Fibroblast of skin of right biceps (primary cell): ENCODE data around the gene CARNS1.
"Not testable (repeated sequence)": the region's sequence is repeated elsewhere in the genome, so short reads cannot be mapped to it uniquely, and the experiment has no call there.

ENCODE experiments used
- DNase-seq: peaks from one replicate; pipeline ENCODE4 v3.0.0-alpha.2; 2013

Gene CARNS1

DNA sequence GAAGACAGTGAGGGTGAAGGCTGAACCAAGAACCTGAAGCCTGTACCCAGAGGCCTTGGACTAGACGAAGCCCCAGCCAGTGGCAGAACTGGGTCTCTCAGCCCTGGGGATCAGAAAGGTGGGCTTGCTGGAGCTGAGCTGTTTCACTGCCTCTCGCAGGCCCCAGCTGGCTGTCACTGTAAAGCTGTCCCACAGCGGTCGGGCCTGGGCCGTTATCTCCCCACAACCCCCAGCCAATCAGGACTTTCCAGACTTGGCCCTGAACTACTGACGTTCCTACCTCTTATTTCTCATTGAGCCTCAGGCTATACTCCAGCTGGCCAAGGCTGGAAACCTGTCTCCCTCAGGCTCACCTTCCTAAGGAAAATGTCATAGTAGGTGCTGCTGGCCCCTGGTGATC is 17.9 kb upstream of the CARNS1 start:
- DNase-seq: no peak

DNA sequence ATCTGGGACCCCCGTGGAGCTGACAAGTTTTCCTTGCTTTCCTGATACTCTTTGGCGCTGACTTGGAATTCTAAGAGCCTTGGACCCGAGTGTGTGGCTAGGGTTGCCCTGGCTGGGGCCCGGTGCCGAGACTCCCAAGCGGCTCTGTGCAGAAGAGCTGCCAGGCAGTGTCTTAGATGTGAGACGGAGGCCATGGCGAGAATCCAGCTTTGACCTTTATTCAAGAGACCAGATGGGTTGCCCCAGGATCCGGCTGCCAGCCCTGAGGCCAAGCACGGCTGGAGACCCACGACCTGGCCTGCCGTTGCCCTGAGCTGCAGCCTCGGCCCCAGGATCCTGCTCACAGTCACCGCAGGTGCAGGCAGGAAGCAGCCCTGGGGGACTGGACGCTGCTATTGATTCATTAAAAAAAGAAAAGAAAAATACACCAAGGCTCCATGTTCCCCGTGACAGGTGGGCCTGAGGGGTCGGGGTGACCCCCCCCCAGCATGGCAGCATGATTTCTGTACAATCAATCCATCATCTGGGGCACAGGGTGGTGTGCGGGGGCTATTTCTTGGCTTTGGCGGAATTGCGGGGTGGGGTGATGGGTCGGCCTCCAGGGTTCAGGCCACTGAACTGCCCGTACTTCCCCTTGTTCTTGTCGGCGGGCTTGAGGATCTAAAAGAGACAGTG is 17.4 kb upstream of the CARNS1 start:
- no peak for DNase-seq

DNA sequence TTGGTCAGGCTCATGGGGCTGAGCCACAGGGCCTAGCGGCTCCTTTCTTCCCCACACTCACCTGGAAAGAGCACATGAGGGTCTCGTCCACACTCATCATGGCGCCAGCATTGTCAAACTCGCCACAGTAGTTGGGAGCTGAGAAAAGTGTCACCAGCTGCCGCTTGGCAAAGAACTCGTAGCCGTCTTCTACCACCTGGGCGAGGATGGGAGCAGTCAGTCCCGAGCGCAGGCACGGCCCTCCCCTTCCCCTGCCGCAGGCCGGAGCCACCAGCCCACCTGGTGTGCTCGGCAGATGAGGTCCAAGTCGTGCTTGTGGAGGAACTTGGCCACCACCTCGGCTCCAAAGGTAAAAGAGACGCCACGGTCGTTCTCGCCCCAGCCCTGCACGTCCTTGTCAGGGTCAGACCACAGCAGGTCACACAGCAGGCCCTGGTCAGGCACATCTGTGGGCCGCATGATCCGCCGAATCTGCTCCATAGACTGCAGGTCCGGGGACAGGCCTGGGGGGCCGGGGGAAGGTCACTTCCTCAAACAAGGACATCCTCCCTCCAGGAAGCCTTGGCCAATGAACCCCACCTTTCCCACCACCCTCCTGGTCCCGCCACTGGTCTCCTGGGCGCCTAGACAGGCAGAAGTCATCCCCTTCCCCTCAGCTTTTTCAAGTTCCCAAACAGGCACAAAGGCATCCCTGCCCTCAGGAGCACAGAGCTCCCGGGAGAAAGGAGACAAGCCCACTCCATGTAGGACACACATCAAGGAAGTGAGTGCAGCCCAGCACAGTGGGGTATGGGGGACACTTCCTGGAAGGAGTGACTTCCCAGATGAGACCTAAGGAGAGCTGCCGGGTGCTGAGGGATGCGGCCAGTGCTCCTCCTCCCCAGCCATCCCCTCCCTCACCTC is 16.6 kb upstream of the CARNS1 start:
- no peak for DNase-seq

DNA sequence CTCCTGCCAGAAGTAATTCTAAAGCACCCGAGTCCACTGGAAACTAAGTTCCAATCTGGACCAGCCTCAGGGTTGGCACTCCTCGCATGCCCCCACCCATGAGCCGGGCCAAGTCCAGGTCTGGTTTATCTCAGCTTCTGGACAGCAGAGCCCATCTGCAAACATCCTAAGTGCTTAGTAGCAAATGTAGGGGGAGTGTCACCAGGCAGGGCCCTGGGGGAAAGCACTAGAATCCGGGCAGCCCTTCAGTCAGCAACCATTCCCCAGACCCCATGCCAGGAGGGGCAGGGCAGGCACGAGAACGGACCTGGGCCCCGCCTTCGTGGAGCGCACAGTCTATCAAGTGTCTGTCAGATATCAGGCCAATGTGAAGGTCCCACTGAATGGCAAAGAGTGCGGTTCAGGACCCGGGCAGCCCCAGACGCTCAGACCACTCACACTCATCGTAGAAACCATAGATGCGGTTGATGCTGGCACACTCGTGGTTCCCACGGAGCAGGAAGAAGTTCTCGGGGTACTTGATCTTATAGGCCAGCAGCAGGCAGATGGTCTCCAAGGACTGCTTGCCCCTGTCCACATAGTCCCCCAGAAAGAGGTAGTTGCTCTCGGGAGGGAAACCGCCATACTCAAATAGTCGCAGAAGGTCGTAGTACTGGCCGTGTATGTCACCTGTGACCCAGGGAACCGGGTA is 15.1 kb upstream of the CARNS1 start:
- no peak for DNase-seq

DNA sequence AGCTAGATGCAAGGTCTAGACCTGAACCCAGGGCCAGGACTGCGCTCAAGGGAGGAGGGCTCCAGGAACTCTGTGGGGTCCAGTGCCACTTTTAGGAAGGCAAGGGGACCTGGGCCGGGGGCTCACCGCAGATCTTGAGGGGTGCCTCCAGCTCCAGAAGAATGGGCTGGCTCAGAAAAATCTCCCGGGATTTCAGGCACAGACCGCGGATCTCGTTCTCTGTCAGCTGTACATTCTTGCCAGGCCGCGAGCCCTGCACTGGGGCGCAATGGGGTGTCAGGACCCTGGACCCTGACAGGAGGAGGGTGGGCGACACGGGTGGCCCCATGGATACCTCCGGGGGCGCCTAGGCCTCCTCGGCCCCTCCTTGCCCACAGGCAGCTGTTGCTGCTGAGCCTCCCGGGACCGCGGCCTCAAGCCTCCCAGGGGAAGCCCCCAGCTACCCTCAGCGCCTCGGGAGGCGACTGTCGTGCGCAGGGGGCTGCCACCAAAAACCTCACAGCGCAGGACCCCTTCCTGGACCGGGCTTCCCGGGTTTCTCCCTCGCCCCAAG is 14.5 kb upstream of the CARNS1 start:
- DNase-seq: no peak

DNA sequence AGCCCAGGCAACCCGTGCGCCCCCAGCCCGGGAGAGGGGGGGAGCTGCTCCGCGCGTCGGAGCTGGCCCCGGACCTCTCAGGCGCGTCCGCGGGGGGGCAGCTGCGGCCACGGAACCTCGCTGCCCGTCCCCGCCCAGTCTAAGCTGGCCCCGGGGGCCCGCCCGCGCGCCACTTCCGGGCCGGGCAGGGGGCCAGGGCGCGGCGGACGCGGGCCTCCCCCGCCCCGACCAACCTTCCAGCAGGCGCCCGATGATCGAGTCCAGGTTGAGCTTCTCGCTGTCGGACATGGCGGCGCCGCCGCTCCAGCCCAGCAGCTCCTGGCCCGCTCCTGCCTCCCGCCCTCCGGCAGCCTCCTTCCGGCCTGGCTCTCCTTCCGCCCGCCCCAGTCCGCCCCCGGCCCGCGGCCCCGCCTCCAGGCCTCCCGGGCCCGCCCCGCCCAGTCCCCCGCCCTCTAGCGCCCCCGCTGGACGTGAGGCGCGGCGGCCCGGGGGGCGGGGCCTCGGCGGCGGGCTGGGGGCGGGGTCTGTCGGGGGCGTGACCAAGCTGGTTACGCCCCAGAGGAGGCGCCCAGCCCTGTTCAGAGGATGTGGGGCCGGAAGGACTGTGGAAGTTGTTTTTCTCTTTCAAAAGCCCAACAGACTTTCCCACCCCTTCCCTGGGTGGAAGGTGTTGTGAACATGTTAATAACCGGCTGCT is 13.8 kb upstream of the CARNS1 start, which contains the start of gene PPP1CA:
Gene PPP1CA, minus strand, starts transcription at position 364 of the 697 bp plus-strand sequence. Its CDS starts 76 bp downstream, at position 288.
- DNase-seq: peak; percentile 89

DNA sequence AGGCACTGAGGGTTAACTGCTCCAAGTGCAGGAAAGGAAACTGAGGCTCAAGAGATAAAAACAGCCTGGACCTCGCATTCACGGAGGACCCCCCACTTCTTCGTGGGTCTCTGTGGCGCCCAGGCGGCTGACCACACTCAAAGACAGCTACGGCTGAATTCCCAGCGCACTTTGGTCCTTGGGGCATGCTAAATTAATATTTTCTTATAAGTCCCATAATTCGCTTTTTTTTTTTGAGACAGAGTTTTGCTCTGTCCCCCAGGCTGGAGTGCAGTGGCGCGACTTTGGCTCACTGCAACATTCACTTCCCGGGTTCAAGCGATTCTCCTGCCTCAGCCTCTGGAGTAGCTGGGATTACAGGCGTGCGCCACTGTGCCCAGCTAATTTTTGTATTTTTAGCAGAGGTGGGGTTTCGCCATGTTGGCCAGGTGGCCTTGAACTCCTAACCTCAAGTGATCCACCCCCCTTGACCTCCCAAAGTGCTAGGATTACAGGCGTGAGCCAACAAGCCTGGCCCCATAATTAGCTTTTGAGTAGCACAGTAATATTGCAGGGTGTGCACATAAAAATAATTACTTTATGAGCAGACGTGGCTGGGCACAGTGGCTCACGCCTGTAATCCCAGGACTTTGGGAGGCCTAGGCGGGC is 13.2 kb upstream of the CARNS1 start:
- not testable (repeated sequence) for DNase-seq

DNA sequence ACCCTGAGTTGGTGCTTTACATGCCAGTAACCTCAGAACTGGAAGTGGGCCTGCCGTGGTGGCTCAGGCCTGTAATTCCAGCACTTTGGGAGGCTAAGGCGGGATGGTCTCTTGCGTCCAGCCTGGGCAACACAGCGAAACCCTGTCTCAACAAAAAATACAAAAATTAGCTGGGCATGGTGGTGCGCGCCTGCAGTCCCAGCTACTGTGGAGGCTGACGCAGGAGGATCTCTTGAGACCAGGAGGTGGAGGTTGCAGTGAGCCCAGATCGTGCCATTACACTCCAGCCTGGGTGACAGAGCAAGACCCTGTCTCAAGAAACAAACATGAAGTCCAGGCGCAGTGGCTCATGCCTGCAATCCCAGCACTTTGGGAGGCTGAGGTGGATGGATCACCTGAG is 12.4 kb upstream of the CARNS1 start:
- DNase-seq: not testable (repeated sequence)

DNA sequence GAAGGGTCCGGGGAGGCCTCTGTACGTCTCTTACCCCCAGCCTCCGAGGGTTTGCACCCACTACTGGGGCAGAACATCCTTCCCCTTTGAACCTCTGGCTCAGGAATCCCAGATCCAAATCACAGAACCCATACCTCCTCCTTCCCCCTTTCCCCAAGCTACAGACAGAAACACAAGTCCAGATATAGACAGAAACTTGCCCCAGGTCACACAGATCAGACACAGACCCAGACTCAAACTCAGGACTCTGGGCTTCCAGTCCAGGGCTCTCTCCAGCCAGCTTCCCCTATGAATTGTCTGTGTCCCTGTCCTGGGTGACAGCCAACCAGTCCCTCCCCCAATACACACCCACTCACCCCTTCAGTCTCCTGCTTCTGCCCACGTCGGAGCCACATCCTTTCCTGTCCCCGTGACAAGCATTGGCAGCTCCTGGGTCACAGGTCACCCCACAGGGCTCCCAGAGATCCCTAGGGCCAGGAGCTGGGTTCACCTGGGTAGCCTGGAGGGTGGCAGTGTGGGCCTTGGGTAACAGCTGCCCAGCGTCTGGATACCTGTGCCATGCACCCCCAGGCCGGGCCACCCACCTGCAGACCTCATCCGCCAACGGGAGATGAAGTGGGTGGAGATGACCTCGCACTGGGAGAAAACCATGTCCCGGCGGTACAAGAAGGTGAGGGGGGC is 10.8 kb upstream of the CARNS1 start:
- DNase-seq: no peak

DNA sequence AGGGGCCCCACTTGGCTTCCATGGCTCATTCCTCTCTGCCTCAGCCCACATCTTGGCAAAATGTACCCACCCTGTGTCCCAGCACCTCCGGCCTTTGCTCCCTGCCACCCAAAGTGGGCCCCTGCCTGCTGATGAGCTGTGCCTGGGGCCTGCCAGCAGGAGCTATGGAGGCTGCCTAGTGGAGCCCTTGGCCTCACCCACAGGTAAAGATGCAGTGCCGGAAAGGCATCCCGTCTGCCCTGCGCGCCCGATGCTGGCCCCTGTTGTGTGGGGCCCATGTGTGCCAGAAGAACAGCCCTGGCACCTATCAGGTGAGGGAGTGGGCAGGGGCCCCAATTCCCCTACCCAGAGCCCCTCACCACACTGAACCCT is 10.3 kb upstream of the CARNS1 start:
- no peak for DNase-seq

DNA sequence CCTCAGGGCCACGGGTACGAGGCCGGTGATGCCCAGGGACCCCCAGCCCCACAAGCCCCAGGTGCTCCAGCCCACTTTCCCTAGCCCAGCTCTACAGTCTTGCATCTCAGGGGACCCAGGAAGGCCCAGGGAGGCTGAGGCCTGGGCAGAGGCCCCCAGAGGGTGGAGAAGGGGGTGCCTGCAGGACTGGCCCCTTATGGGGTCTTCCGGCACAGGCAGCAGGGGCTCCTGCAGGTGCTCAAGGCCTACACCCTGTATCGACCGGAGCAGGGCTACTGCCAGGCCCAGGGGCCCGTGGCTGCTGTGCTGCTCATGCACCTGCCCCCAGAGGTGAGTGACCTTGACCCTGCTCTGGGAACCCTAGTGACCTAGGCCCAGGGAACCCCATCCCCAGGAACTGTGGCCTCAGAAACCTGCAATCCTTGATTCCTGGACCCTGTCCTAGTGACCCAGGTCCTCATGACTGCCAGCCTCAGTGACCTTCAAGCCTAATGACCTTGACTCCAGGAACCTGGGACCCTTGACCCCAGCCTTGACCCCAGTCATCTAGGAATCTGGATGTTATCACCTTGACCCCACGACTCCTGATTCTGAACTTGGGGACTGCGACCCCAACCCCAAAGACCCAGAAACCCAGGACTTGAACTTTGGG is 9.7 kb upstream of the CARNS1 start:
- DNase-seq: no peak

DNA sequence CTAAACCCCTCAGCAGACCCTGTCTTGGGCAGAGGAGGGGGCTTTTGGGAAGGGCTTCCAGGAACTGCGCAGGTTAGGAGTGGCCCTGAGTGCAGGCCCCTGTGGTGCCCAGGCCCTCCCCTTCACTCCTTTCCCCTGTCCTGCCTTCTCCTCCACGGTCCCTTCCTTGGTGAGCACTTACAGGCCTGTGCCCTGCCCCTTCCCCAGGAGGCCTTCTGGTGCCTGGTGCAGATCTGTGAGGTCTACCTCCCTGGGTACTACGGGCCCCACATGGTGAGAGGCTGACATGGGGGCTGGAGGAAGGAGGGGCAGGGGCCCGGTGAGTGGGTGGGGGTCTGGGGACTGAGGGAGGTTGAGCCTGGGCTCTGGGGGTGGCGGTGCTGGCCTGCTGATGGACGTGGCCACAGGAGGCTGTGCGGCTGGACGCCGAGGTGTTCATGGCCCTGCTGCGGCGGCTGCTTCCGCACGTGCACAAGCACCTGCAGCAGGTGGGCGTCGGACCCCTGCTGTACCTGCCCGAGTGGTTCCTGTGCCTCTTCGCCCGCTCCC is 9.0 kb upstream of the CARNS1 start:
- no peak for DNase-seq

DNA sequence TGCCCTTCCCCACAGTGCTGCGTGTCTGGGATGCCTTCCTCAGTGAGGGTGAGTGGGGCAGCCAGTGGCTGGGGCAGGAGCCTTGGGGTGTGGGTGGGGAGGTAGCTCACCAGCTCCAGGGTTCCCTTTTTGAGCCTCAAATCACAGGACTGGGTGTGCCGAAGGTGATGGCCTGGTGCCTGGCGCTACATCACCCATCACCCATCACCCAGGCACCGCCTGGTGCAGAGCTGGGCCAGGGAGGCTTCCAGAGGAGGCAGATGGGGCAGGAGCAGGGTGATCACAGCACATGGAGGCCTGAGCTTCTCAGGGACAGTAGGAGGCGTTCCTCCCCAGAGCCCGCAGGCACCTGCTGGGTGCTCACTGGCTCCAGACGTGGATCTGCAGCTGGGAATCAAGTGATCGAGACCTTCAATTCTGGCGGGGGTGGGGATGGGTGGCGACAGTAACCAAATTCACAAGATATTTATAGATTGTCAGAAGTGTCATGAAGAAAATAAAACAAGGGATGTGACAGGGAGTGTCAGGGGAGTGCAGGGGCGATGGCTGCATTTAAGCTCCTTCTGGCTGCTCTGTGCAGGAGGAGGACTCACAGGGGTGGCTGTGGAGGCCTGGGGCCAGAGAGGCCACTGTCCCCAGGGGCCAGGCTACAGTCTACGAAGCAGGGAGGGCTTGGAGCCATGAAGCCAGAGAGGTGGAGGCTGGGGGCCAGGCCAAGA is 8.3 kb upstream of the CARNS1 start:
- DNase-seq: no peak

DNA sequence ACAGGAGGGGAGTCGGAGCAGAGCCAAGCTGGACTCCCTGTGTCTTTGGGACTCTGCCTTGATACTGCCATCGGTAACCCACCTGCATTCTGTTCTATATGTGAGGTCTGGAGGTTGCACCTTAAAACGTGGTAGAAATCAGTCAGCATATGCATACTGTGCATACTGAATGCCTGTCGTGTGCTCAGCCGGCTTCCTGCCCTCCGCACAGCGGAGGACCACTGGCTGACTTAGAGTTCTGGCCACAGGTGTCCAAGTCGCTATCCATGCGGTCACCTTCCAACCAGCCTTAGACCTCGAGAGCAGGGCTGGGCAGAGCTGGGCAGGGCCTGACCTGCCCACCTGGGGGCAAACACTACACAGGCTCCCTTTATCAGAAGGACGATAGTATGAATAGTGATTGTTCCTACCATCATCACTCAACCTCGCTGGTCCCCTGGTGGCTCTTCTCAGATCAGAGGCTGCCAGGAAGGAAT is 7.8 kb upstream of the CARNS1 start:
- no peak for DNase-seq

DNA sequence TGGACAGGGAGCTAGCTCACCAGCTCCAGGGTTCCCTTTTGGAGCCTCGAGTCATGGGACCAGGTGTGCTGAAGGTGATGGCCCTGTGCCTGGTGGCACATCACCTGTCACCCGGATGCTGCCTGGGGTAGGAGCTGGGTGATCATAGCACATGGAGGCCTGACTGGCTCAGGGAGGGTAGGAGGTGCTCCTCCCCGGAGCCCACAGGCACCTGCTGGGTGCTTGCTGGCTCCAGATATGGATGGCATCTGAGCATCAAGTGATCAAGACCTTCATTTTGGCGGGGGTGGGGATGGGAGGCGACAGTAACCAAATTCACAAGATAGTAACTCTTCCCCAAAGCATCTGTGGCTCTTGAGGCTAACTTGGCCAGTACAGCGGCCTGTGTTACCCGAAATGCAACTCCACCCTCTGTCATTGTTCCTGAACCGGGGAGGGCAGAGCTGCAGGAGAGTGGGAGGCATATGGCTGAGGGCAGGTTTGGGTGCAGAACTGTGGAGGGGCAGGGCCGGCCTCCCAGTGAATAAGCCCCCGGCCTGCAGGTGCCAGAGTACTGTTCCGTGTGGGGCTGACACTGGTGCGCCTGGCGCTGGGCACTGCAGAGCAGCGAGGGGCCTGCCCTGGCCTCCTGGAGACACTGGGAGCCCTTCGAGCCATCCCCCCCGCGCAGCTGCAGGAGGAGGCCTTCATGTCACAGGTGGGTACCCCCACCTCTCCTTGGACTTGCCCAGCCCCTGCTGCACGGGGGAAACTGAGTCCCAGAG is 6.9 kb upstream of the CARNS1 start:
- no peak for DNase-seq

DNA sequence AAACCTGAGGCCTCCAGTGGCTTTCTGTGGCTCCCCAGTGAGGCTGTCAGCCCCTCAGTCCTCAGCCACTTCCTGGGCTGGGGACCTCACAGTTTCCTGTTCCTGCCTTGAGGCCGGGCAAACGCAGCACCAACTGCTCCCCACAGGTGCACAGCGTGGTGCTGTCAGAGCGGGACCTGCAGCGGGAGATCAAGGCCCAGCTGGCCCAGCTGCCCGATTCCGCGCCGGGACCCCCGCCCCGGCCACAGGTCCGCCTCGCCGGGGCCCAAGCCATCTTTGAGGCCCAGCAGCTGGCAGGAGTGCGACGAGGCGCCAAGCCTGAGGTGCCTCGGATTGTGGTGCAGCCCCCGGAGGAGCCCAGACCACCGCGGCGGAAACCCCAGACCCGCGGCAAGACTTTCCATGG is 6.2 kb upstream of the CARNS1 start:
- no peak for DNase-seq

DNA sequence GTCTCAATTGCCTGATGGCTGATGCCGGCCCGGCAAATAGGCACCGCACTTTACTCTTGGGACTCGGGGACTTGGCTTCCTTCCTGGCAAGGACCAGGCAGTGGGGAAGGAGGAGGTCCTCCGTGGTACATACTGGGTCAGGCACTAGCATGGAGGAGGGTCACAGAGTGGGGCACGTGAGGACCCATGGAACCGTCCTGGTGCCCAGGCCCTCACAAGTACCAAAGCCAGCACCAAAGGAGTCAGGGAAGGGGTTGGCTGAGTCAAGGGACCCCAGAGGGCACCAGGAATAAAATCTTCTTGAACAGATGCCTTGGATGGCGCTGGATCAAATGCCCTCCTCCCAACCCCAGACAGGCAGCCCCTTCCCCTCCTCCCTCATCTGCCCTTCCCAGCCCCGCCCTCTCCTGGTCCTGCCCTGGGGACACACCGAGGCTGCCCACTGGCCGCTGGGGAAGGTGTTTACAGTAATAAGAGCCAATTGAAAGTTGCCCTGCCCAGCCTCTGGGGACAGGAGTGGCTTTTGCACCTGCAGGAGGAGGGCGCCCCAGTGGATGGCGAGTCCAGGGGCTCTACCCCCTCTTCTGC is 5.6 kb upstream of the CARNS1 start:
- DNase-seq: no peak

DNA sequence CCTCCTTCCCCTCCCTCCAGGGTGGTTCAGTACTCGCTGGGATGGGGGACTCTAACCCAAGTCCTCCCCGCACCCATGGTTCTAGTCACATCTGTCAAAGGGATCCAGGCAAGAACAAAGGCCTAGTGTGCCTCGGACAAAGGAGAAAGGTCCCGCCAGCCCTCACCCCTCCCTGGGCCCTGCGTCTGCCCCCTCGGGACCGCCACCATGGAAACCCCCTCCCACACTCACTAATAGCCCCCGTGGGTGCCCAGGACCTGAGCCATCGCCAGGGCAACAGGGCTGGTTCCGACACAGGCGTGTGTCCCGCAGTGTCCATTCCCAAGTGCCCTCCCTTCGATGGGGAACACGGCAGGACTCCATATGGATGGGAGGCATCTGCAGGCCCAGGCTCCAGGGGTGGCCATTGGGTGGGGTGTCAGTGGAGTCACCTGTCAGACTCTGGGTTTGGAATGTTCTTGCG is 5.1 kb upstream of the CARNS1 start:
- DNase-seq: no peak
